Measurements from ENCODE around the gene FNDC3B. TPM values are rescaled to one million over a fixed set of nuclear protein-coding genes. Genes with fewer than 3 reads are reported as not detected.

Gene FNDC3B
- total and polyA plus RNA-seq, 2 donors (not counting 3 experiments of a cell fraction or from before 2014, with no cell fraction given), result 91.6 to 295 TPM

- intact Hi-C loops (cut with micrococcal nuclease), result loop anchor here (5.0 kb wide), 1 partner anchor 71 kb away; no protein-coding TSS in a partner anchor
- Histone ChIP-seq H3K9me1 (replicated peaks; ENCODE audit: control insufficient read depth, extremely low read depth, insufficient read depth, low read length) (no peaks in the 10 kb centered on the region), H3K4me3 (replicated peaks in 1 of 3; ENCODE audit: insufficient read depth in 1 of 3, low read depth in 1 of 3, low read length in 3 of 3) (no peak overlapping the region), H3K9me3 (replicated peaks; ENCODE audit: control insufficient read depth, insufficient read depth, low read length) (no peaks in the 10 kb centered on the region), H3K9ac (replicated peaks; ENCODE audit: extremely low read depth, insufficient read depth, low read length) (no peak overlapping the region), H3K4me2 (ENCODE audit: insufficient read depth, low read length) (no peak overlapping the region), H3K79me2 (ENCODE audit: control insufficient read depth, insufficient read depth, low read length) (no peaks in the 10 kb centered on the region), H3K4me1 (ENCODE audit: control insufficient read depth, extremely low read depth, insufficient read depth, low read length) (no peaks in the 10 kb centered on the region), H3K27ac (ENCODE audit: insufficient read depth, low read depth, low read length) (no peak overlapping the region), H3K27me3 (ENCODE audit: control insufficient read depth in 2 of 2, insufficient read depth in 2 of 2, low read length in 2 of 2) (no peaks in the 10 kb centered on the region), H2AFZ (ENCODE audit: low read depth, low read length) (no peak overlapping the region), H4K20me1 (replicated peaks; ENCODE audit: control insufficient read depth, extremely low read depth, insufficient read depth, low read length) (no peaks in the 10 kb centered on the region), H3K36me3 (ENCODE audit: control insufficient read depth in 2 of 2, extremely low read depth in 1 of 2, insufficient read depth in 2 of 2, low read length in 2 of 2) (peaks cover 0 to 4% of the 10 kb centered on the region in 2 experiments)
- POLR2A ChIA-PET, result no interaction called here
- dilution Hi-C loops (cut with MboI; ENCODE audit: extremely low pct_ligation_motif_present, low sequenced_read_pairs), result no loop called here
- no peak for TF ChIP-seq FOS (IDR thresholded peaks at IDR 0.05; ENCODE audit: borderline replicate concordance, insufficient read depth, low read length)
- TF ChIP-seq EZH2 (IDR thresholded peaks at IDR 0.05; ENCODE audit: borderline replicate concordance, low read depth, low read length, severe bottlenecking), result no peak
- TF ChIP-seq POLR2AphosphoS5 (IDR thresholded peaks at IDR 0.05; ENCODE audit: insufficient read depth, low read depth, low read length), result no peak
- no peak for TF ChIP-seq JUN (IDR thresholded peaks at IDR 0.05; ENCODE audit: borderline replicate concordance, insufficient read depth, insufficient read length, low read depth)
- TF ChIP-seq MYC (IDR thresholded peaks at IDR 0.05; ENCODE audit: low read depth, low read length), result no peak
- TF ChIP-seq POLR2A (IDR thresholded peaks at IDR 0.05; ENCODE audit: low read depth, low read length), result no peak
- TF ChIP-seq MAX (IDR thresholded peaks at IDR 0.05; ENCODE audit: insufficient read depth, insufficient read length), result no peak
- no peak for TF ChIP-seq GATA2 (IDR thresholded peaks at IDR 0.05; ENCODE audit: insufficient read depth, insufficient read length, low read depth, low read length)
- TF ChIP-seq CTCF (IDR thresholded peaks at IDR 0.05; ENCODE audit: extremely low read depth in 1 of 2, insufficient read depth in 1 of 2, low read depth in 1 of 2, low read length in 2 of 2), result no peak
- BruUV-seq (replicated peaks), result no TSS peak
- DNase-seq (ENCODE audit: low read depth, low spot score) (no peak), FAIRE-seq (no peak)
- CTCF ChIA-PET, result interaction anchor here (1.7 kb wide), 1 partner anchor 56 kb away, joined by 6 read pairs; no protein-coding TSS in a partner anchor
Observed at GRCh38 chr3:172405914-172406313, 366.5 kb downstream of the FNDC3B start.
